ENCODE measurements around the gene NEMF.

NEMF gene

GRCh38 chr14:49867831-49868719 is 15.5 kb upstream of the NEMF start:
- Mint-ChIP-seq H3K9me3 (peaks cover 2% of the 10 kb centered on the region), H3K27ac (peak overlapping the region; percentile 97), H3K27me3 (no peaks in the 10 kb centered on the region), H3K4me1 (peaks cover 24% of the 10 kb centered on the region), H3K36me3 (peaks cover 2% of the 10 kb centered on the region), H3K4me3 (peak overlapping the region; percentile 93)
- DNase-seq (ENCODE audit: low spot score in 2 of 2) (peak; percentile 79 to 92), ATAC-seq (ENCODE audit: low read depth) (peak; percentile 82)

GRCh38 chr14:49865431-49865859 is 12.9 kb upstream of the NEMF start:
- H3K4me3 Mint-ChIP-seq, result no peak overlapping the region
- H3K27me3 Mint-ChIP-seq, result no peaks in the 10 kb centered on the region
- H3K36me3 Mint-ChIP-seq, result no peaks in the 10 kb centered on the region
- H3K27ac Mint-ChIP-seq, result no peak overlapping the region
- H3K9me3 Mint-ChIP-seq, result no peaks in the 10 kb centered on the region
- peak; percentile 75 to 83 for DNase-seq (ENCODE audit: low spot score in 2 of 2)
- H3K4me1 Mint-ChIP-seq, result peaks cover 27% of the 10 kb centered on the region
- ATAC-seq (ENCODE audit: low read depth), result no peak

GRCh38 chr14:49863487-49864281 is 11.1 kb upstream of the NEMF start:
- Mint-ChIP-seq H3K27ac (no peak overlapping the region), H3K27me3 (no peaks in the 10 kb centered on the region), H3K36me3 (no peaks in the 10 kb centered on the region), H3K4me1 (peaks cover 17% of the 10 kb centered on the region), H3K9me3 (no peaks in the 10 kb centered on the region), H3K4me3 (no peak overlapping the region)
- ATAC-seq (ENCODE audit: low read depth) (no peak), DNase-seq (ENCODE audit: low spot score in 2 of 2) (no peak)

GRCh38 chr14:49862089-49862673 is 9.6 kb upstream of the NEMF start:
- peaks cover 17% of the 10 kb centered on the region for H3K4me1 Mint-ChIP-seq
- no peak overlapping the region for H3K4me3 Mint-ChIP-seq
- H3K36me3 Mint-ChIP-seq, result peaks cover 1% of the 10 kb centered on the region
- ATAC-seq (ENCODE audit: low read depth) (peak; percentile 20), DNase-seq (ENCODE audit: low spot score in 2 of 2) (peak; percentile 88 to 91)
- no peaks in the 10 kb centered on the region for H3K27me3 Mint-ChIP-seq
- H3K27ac Mint-ChIP-seq, result no peak overlapping the region
- H3K9me3 Mint-ChIP-seq, result peaks cover 2% of the 10 kb centered on the region

- ATAC-seq (ENCODE audit: low read depth), result peak; percentile 7
- no peaks in the 10 kb centered on the region for H3K27me3 Mint-ChIP-seq
- peak; percentile 42 to 56 for DNase-seq (ENCODE audit: low spot score in 2 of 2)
- H3K36me3 Mint-ChIP-seq, result peaks cover 1% of the 10 kb centered on the region
- no peak overlapping the region for H3K4me3 Mint-ChIP-seq
- no peak overlapping the region for H3K27ac Mint-ChIP-seq
- H3K4me1 Mint-ChIP-seq, result peaks cover 17% of the 10 kb centered on the region
- peaks cover 2% of the 10 kb centered on the region for H3K9me3 Mint-ChIP-seq
Measured at GRCh38 chr14:49861699-49862088, 9.1 kb upstream of the NEMF start.

GRCh38 chr14:49860988-49861698 is 8.6 kb upstream of the NEMF start:
- Mint-ChIP-seq H3K27me3 (no peaks in the 10 kb centered on the region), H3K36me3 (peaks cover 1% of the 10 kb centered on the region), H3K4me3 (no peak overlapping the region), H3K4me1 (peaks cover 17% of the 10 kb centered on the region), H3K27ac (no peak overlapping the region), H3K9me3 (peaks cover 2% of the 10 kb centered on the region)
- no peak for ATAC-seq (ENCODE audit: low read depth)
- no peak for DNase-seq (ENCODE audit: low spot score in 2 of 2)

- ATAC-seq (ENCODE audit: low read depth), result no peak
- Mint-ChIP-seq H3K27ac (no peak overlapping the region), H3K4me1 (peaks cover 19% of the 10 kb centered on the region), H3K27me3 (no peaks in the 10 kb centered on the region), H3K4me3 (no peak overlapping the region), H3K9me3 (peaks cover 2% of the 10 kb centered on the region), H3K36me3 (peaks cover 1% of the 10 kb centered on the region)
- no peak for DNase-seq (ENCODE audit: low spot score in 2 of 2)
Measured at GRCh38 chr14:49858383-49858782, 5.8 kb upstream of the NEMF start.

GRCh38 chr14:49857427-49858003 is 4.9 kb upstream of the NEMF start:
- ATAC-seq (ENCODE audit: low read depth) (no peak), DNase-seq (ENCODE audit: low spot score in 2 of 2) (no peak)
- no peak overlapping the region for H3K4me3 Mint-ChIP-seq
- H3K27me3 Mint-ChIP-seq, result no peaks in the 10 kb centered on the region
- peak overlapping the region; percentile 69 for H3K27ac Mint-ChIP-seq
- H3K9me3 Mint-ChIP-seq, result peaks cover 2% of the 10 kb centered on the region
- H3K4me1 Mint-ChIP-seq, result peaks cover 19% of the 10 kb centered on the region
- H3K36me3 Mint-ChIP-seq, result peaks cover 1% of the 10 kb centered on the region

GRCh38 chr14:49853572-49854375 is 1.2 kb upstream of the NEMF start:
- peak overlapping the region; percentile 96 for H3K27ac Mint-ChIP-seq
- H3K4me1 Mint-ChIP-seq, result peaks cover 23% of the 10 kb centered on the region
- peaks cover 7% of the 10 kb centered on the region for H3K36me3 Mint-ChIP-seq
- H3K9me3 Mint-ChIP-seq, result peaks cover 2% of the 10 kb centered on the region
- H3K4me3 Mint-ChIP-seq, result peak overlapping the region; percentile 96
- ATAC-seq (ENCODE audit: low read depth) (peak; percentile 64), DNase-seq (ENCODE audit: low spot score in 2 of 2) (peak; percentile 60 to 64)
- no peaks in the 10 kb centered on the region for H3K27me3 Mint-ChIP-seq

GRCh38 chr14:49853158-49853477 is 530 bp upstream of the NEMF start:
- Mint-ChIP-seq H3K27me3 (no peaks in the 10 kb centered on the region), H3K36me3 (peaks cover 7% of the 10 kb centered on the region), H3K27ac (peak overlapping the region; percentile 96), H3K4me3 (peak overlapping the region; percentile 96), H3K4me1 (peaks cover 20% of the 10 kb centered on the region), H3K9me3 (no peaks in the 10 kb centered on the region)
- ATAC-seq (ENCODE audit: low read depth), result peak; percentile 15
- no peak for DNase-seq (ENCODE audit: low spot score in 2 of 2)

- Mint-ChIP-seq H3K9me3 (no peaks in the 10 kb centered on the region), H3K27me3 (no peaks in the 10 kb centered on the region), H3K27ac (peak overlapping the region; percentile 96), H3K4me1 (peaks cover 17% of the 10 kb centered on the region), H3K36me3 (peaks cover 8% of the 10 kb centered on the region), H3K4me3 (peak overlapping the region; percentile 96)
- no peak for DNase-seq (ENCODE audit: low spot score in 2 of 2)
- ATAC-seq (ENCODE audit: low read depth), result no peak
Measured at GRCh38 chr14:49851813-49852212, 775 bp downstream of the NEMF start.

- peak overlapping the region; percentile 68 for H3K27ac Mint-ChIP-seq
Measured at GRCh38 chr14:49849213-49849847, 3.3 kb downstream of the NEMF start.

More at GRCh38 chr14:49849213-49849847, 3.3 kb downstream of the NEMF start:
- peaks cover 12% of the 10 kb centered on the region for H3K36me3 Mint-ChIP-seq
- no peak overlapping the region for H3K4me3 Mint-ChIP-seq
- peaks cover 17% of the 10 kb centered on the region for H3K4me1 Mint-ChIP-seq
- no peak for DNase-seq (ENCODE audit: low spot score in 2 of 2)
- H3K9me3 Mint-ChIP-seq, result no peaks in the 10 kb centered on the region
- ATAC-seq (ENCODE audit: low read depth), result no peak
- no peaks in the 10 kb centered on the region for H3K27me3 Mint-ChIP-seq
